ENCODE results near the gene TULP3.

The TULP3 gene

DNA sequence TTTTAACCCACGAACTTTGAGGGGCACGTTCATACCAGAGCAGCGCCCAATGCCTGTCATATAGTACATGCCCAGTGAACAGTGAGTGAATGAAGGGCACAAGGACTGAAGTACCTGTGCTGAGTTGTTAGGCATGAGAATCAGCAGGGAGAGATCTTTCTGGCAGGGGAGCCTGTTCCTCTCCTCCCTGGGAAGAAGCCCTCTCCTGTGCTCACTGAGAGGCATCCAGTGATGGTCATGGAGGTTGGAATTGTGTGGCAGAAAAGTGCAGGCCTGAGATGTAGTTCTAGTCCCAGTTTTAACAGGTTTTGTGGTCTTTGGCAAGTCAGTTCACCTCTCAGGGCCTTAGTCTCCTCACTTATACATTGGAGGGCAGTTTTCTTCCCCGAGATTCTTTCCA is 89.1 kb downstream of the TULP3 start:
- DNase-seq (ENCODE audit: low read depth in 1 of 2, low spot score in 1 of 2), result no peak
- TF ChIP-seq REST (IDR thresholded peaks at IDR 0.05; ENCODE audit: insufficient replicate concordance, low read depth) (no peak), CTCF (IDR thresholded peaks at IDR 0.05; ENCODE audit: insufficient read depth, low read length) (no peak), GABPA (IDR thresholded peaks at IDR 0.05; ENCODE audit: low read depth) (no peak), SPI1 (IDR thresholded peaks at IDR 0.05; ENCODE audit: borderline replicate concordance, low read depth) (no peak), POLR2AphosphoS5 (IDR thresholded peaks at IDR 0.05; ENCODE audit: low read depth) (no peak)
- H3K27ac ChIP-seq (replicated peaks), result no peak overlapping the region
- no peaks in the 10 kb centered on the region for H3K27me3 ChIP-seq (ENCODE audit: insufficient read depth, poor library complexity, severe bottlenecking)
- H3K4me3 ChIP-seq (replicated peaks; ENCODE audit: insufficient read depth, low read length), result no peak overlapping the region

- Histone ChIP-seq H3K4me3 (replicated peaks; ENCODE audit: insufficient read depth, low read length) (no peak overlapping the region), H3K27ac (replicated peaks) (no peak overlapping the region), H3K27me3 (ENCODE audit: insufficient read depth, poor library complexity, severe bottlenecking) (no peaks in the 10 kb centered on the region)
- TF ChIP-seq GABPA (IDR thresholded peaks at IDR 0.05; ENCODE audit: low read depth) (no peak), POLR2AphosphoS5 (IDR thresholded peaks at IDR 0.05; ENCODE audit: low read depth) (no peak), REST (IDR thresholded peaks at IDR 0.05; ENCODE audit: insufficient replicate concordance, low read depth) (no peak), CTCF (IDR thresholded peaks at IDR 0.05; ENCODE audit: insufficient read depth, low read length) (no peak), SPI1 (IDR thresholded peaks at IDR 0.05; ENCODE audit: borderline replicate concordance, low read depth) (no peak)
- no peak for DNase-seq (ENCODE audit: low read depth in 1 of 2, low spot score in 1 of 2)
Measured at GRCh38 chr12:2980630-2981029, 89.9 kb downstream of the TULP3 start.

- H3K27me3 ChIP-seq (ENCODE audit: insufficient read depth, poor library complexity, severe bottlenecking), result no peaks in the 10 kb centered on the region
- no peak overlapping the region for H3K4me3 ChIP-seq (replicated peaks; ENCODE audit: insufficient read depth, low read length)
- DNase-seq (ENCODE audit: low read depth in 1 of 2, low spot score in 1 of 2), result no peak
- H3K27ac ChIP-seq (replicated peaks), result no peak overlapping the region
- no peak for TF ChIP-seq SPI1 (IDR thresholded peaks at IDR 0.05; ENCODE audit: borderline replicate concordance, low read depth)
- no peak for TF ChIP-seq CTCF (IDR thresholded peaks at IDR 0.05; ENCODE audit: insufficient read depth, low read length)
- no peak for TF ChIP-seq GABPA (IDR thresholded peaks at IDR 0.05; ENCODE audit: low read depth)
- no peak for TF ChIP-seq REST (IDR thresholded peaks at IDR 0.05; ENCODE audit: insufficient replicate concordance, low read depth)
- TF ChIP-seq POLR2AphosphoS5 (IDR thresholded peaks at IDR 0.05; ENCODE audit: low read depth), result no peak
Measured at GRCh38 chr12:2982361-2982760, 91.7 kb downstream of the TULP3 start.
